Renal cortical epithelial cell (primary cell): ENCODE results near the gene GRIP1. TPM values are rescaled to one million over a fixed set of nuclear protein-coding genes. Genes with fewer than 3 reads are reported as not detected.
A peak's percentile ranks its signal among the peaks of the same experiment; 100 is the strongest.
"Not testable (repeated sequence)": the region's sequence is repeated elsewhere in the genome, so short reads cannot be mapped to it uniquely, and the experiment has no call there.

Experiments used
- DNase-seq: peaks from one replicate; pipeline ENCODE4 v3.0.0-alpha.2; 2011; ENCODE audit warnings: low read depth
- total RNA-seq: library from RNA; depleted of rRNA; stranded (reverse); fragments of >200 nt; gene quantifications from 2 replicates; pipeline ENCODE4 v1.2.3, GENCODE V29; 2014

Gene GRIP1
- total RNA-seq, 1 donor from 2014 or later = 32.4 TPM

DNA sequence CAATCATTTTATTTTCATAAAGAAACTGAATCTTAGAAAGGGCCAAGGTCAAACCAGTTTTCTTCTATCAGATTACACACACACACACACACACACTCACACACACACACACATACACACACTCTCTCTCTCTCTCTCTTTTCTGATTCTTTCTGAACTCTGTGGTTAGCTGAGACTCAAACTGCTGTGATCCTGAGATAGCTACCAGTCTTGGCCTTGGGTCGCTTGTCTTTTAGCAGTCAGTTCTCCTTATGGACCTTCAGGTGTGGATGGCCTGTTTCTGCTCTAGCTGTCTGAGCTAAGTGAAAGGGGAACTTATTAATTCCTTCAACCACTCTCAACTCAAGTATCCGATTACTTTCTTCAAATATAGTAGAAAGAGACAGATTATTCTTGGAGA, 145.1 kb downstream of the GRIP1 start:
- no peak for DNase-seq

DNA sequence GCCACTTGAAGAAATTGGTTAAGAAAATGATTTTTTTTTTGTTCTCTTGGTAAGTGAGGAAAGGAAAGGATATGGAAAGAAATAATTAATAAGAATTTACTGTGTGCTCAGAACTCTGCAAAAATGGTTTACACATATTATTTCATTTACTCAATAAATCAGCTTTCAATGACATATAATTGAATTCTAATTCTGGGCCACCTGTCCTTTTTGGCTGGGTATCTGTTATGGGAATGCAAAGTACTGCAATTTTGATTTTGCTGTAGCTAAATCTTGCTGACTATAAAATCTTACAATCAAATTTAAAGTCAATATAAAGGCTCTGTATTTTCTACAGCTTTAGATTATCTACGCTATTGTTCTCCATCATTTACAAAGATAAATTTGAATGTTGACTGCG, 147.1 kb downstream of the GRIP1 start:
- no peak for DNase-seq

DNA sequence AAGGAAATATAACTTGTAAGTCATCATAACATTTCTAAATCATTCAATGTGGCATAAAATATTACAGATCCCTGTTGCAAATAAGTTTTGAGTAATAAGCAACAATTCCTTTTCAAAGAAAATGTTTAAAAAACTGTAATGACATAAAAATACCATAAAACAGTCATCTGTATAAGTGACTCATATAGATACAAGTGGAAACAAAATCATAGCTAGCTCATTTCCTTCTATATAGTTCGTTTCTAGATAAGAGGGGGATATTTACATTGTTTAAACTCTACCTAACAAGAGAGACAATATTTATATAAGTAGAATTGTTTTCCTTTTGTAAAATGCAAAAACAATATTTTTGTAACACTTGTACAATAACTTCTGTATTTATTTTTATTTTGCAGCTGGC, 148.9 kb downstream of the GRIP1 start:
- no peak for DNase-seq

DNA sequence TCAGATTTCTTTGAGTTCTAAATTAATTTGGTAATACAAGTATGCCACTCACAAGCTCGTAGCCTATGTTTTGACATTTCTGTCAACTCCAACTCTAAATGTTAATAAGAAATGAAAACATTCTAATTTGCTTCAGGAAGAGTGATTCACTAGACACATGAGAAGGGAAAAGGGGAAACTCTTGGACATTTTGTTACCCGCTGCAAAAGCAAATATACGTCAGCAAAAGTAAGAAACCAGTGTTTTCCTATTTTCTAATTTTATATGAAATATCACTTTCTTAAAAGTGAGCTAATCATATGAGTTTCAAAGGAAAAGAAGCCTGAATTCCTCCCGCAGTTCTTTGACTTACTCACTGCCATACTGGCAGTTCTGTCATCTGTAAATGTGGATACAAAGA, 162.3 kb downstream of the GRIP1 start:
- DNase-seq = no peak

DNA sequence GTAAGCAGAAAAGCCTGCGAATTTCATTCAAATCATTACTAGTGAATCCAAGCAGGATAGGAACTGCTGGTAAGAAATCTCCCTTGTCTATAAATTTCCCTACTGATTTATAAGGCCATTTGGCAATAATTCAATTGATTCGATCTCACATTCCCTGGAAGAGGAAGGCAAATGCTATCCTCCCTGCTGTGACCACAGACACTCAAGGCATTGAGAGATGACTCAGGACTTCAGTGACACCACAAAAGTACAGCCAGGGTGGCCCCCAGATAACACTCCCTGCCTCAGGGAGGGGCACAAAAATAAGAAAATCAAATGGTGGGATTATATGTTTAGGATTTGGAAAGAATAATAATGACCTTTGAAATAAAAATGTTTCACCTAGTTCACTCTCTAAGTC, 162.7 kb downstream of the GRIP1 start:
- DNase-seq = peak; percentile 68

- peak; percentile 88 for DNase-seq
Observed at GRCh38 chr12:66514581-66514980, 164.3 kb downstream of the GRIP1 start.

DNA sequence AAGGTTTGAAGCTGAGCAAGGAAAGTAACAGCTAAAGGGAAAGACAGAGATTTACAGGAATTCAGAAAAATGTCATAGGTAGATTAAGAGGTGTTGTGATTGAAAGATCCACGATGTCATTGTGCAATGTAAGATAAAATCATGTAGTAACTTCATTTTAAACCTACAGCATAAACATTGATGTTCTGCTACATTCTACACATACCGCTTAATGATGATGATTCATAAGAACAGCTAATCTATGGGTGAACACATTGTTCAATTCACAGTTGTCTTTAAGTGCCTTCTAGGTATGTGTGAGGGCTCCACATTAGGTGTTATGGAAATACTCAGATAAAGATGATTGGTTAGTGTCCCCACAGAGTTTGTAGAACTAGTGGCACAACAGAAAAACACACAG, 170.9 kb downstream of the GRIP1 start:
- DNase-seq = no peak

DNA sequence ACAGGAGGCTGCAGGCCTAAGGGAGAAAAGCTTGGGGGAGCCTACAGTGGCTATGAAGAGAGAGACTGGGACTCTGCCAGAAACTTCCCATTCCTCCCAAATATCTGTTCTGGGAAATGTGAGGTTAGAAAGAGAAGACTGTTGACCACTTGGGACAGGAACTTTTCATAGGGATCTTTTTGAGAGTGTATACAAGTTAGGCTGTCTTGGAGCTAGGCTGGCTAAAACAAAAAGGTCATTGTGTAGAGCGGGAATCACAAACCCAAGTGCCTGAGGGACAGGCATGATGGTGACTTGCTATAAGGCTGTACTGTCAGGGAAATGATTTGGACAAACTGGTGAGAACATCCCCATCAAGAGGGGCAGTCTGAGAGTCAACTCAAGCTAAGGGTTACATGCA, 175.1 kb downstream of the GRIP1 start:
- no peak for DNase-seq

GRCh38 chr12:66502911-66503310, 176.0 kb downstream of the GRIP1 start:
- DNase-seq = no peak

DNA sequence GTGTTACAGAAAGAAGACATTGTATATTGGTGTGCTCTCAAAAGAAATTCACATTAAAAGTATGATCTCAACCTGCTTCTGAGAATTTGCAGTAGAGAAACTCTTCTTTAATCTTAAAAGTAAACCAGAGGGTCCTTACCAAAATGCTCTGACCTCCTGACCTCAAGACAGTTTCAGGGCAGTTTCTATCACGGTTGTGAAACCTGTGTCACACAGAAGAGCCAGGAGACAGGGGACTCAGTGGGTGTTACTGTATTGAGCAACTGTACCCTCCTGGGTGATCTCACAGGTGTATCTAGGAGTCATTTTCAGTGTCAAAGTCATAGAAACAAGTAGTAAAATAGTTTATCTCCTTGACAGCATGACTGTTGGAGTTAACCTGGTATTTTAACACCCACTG, 178.0 kb downstream of the GRIP1 start:
- DNase-seq = no peak

GRCh38 chr12:66500091-66500490, 178.8 kb downstream of the GRIP1 start:
- DNase-seq = peak; percentile 16

DNA sequence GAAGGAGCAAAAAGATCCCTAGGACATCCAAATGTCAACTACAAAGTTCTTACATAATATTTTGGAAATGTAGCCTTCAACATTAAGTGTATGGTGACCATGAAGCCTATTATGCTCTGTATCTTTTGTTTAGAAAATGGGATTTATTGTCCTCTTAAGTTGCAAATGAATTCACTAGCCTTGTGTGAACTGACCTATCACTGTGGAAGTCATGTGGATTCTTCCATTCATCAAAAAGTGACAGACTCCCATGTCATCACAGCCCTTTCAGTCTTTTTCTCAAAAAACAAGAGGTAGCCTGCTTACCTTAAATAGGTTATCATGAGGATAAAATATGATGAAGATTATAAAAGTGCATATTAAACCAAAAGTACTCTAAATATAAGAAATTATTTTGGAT, 179.9 kb downstream of the GRIP1 start:
- no peak for DNase-seq

GRCh38 chr12:66498059-66498458, 180.8 kb downstream of the GRIP1 start:
- DNase-seq = not testable (repeated sequence)

- peak; percentile 76 for DNase-seq
Observed at GRCh38 chr12:66497008-66497897, 181.6 kb downstream of the GRIP1 start.

DNA sequence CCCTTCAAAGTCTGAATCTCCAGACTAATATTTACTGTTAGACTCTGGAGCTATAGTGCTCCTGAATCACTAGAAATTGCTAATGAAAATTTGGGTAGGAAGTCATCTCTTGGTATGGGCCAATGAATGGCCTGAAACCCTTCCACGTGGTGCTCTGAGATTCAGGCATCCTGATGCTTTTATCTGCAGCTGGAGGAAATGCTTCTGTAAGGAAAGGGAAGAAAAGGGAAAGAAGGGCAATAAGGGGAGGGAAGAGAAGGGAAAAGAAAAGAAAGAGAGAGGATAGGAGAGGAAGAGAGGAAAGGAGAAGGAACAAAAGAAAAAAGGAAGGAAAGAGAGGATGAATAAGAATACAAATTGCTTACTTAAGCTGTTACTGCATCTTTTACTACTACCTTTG, 182.3 kb downstream of the GRIP1 start:
- DNase-seq = no peak

GRCh38 chr12:66495709-66496108, 183.2 kb downstream of the GRIP1 start:
- no peak for DNase-seq

DNA sequence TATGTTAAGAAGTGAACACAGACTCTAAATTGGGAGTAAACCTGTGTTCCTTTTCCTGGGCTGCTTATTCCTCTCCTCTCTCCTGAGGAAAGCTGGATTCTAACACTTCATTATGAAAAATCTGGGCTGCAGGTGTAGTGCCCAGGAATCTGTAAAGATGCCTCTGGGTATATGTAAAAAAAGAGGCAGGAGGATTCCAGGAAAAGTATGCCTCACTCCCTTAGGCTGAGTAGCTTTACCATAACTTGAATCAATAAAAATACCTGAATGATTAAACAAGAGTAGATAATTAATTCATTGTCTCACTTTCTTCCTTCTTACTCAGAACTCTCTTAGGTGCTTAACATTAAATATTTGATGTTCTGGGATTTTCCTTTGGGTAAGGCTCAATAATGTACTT, 185.1 kb downstream of the GRIP1 start:
- peak; percentile 84 for DNase-seq

- peak; percentile 90 for DNase-seq
Observed at GRCh38 chr12:66491853-66492252, 187.0 kb downstream of the GRIP1 start.

DNA sequence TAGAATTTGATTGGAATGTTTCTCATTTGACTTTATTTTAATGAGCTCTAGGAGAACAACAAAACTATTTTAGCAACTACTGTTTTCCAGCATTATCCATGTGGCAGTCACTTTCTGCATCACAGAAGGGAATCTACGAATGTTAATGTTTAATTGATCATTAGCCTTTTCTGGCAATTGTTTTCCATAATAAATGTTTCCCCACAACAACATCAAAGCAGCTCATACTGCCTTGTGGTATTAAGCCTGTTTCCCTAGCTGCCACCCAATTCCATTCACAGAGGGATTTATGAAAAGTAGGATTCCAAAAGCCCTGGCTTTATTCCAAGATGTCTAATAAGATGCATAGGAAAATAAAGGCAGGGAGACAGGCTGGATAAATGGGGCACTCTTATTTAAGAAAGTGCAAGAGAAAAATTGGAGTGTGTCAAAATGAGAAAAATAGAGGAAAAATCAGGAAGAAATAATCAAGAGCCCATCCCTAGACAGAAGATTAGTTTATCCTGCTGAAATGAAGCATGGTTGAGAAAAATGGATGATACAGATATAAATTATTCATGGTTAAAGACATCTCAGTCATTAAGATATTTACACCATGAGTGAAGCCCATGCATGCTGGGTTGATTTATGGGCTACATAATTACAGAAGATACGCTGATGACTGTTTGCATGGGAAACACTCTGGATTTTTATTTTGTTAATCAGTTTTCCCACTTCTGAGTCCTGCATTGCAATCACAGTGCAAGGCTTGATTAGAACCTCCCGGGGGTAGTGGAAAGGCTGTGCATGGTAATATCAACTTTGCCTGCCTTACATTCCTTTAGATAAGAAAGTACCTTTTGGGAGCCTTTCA, 196.3 kb downstream of the GRIP1 start:
- peak; percentile 73 for DNase-seq

GRCh38 chr12:66467932-66468331, 210.9 kb downstream of the GRIP1 start:
- DNase-seq = no peak

- DNase-seq = no peak
Observed at GRCh38 chr12:66461331-66461730, 217.5 kb downstream of the GRIP1 start.

DNA sequence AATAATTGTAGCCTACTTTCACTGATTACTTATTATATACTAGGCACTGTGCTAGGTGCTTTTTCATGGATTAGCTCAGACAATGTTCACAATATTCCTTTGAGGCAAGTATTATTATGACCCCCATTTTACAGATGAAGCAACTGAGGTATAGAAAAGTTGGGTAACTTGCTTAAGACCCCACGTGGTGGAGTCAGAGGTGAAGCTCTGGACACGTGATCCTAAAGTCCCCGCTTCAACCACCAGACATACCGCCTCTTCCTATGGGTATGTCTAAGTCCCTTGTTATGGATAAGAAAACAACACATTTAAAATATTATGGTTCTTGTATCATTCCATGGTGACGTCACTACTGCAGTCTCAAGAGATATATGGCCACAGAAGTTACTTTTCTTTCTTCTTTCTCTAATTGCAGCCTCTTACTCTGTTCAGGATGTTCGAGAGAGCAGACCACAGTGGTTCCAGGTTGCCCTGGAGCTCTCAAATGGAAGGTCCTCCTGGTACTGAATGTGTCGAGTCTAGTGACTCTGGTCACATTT, 218.9 kb downstream of the GRIP1 start:
- no peak for DNase-seq

DNA sequence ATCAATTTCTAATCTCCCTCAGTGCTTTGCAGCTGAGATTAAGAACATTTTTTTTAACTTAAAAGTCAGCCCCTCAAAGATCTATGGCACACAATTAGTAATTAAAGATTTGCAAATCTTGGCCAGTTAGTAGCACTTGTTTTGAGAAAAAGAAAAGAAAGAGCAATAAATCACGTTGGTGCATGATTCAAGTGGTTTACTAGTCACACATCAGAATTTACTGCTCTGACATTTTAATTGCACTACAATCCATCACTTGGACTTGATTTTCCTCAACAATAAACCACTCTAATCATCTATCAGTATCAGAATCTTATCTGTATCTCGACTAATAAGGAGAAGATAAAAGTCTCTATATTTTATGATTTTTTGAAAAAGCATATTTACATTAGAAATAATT, 222.3 kb downstream of the GRIP1 start:
- peak; percentile 34 for DNase-seq
